Motor neuron (in vitro differentiated cells): ENCODE results near the gene VAMP2. TPM values are rescaled to one million over a fixed set of nuclear protein-coding genes. Genes with fewer than 3 reads are reported as not detected.
A peak's percentile ranks its signal among the peaks of the same experiment; 100 is the strongest.

ENCODE experiments used
- ATAC-seq, 8 experiments: fragments of 200-7000 bp; cut with Tn5 transposase; replicated peaks in 6 of 8; 2 replicates each; pipeline ENCODE4 v1.8.0; 2021; ENCODE audit warnings: mild to moderate bottlenecking in 8 of 8, moderate library complexity in 8 of 8
- H3K27ac ChIP-seq, 2 donors: fragments of 250-450 bp; sonication (Bioruptor Pico); 2 replicates each; pipeline ENCODE4 v1.9.0; 2021; ENCODE audit warnings: antibody characterized with exemption in 2 of 2, mild to moderate bottlenecking in 2 of 2, moderate library complexity in 1 of 2
- H3K4me1 ChIP-seq, 2 donors: fragments of 250-450 bp; sonication (Bioruptor Pico); replicated peaks in 1 of 2; 2 replicates each; pipeline ENCODE4 v1.6.1; 2021; ENCODE audit warnings: antibody characterized with exemption in 2 of 2, mild to moderate bottlenecking in 2 of 2, moderate library complexity in 1 of 2
- H3K4me3 ChIP-seq, 5 donors: fragments of 250-450 bp; sonication (Bioruptor Pico); 2 replicates each; pipeline ENCODE4 v1.9.0; 2021; ENCODE audit warnings: antibody characterized with exemption in 5 of 5, mild to moderate bottlenecking in 5 of 5, moderate library complexity in 4 of 5
- WGBS, 10 experiments: fragments of 450-650 bp; shearing (Covaris generic); methylation state at CpG; one replicate each; pipeline ENCODE4 v1.0.0; 2022; 5-methylcytosine and 5-hydroxymethylcytosine counted together
- in situ Hi-C, 9 experiments: fragments of 400-800 bp; cut with MboI; loops; one replicate each; pipeline ENCODE4 v1.15.0; 2021; ENCODE audit warnings: low sequenced_read_pairs in 9 of 9, low pct_unique_long_range_greater_than_20kb in 2 of 9; ENCODE audit not compliant: unreplicated experiment in 9 of 9
- total RNA-seq, 8 experiments: library from RNA; unstranded; fragments of 300-600 nt; gene quantifications; 2 replicates each; pipeline versions ENCODE4 v1.2.3 to v1.2.4, GENCODE V29; 2022

VAMP2 gene
- total RNA-seq = 100 to 1,000 TPM in 1 of 8 experiments, 10 to 100 TPM in 6, 1 to 10 TPM in 1; 8.3 to 148 (median 39.3) TPM

- peak within 1 kb of the TSS; percentile 62 to 100 (median 99) for H3K4me3 ChIP-seq
- in situ Hi-C loops = no loop called here
- 0 to 3% methylated on average over 5 to 6 of the region's 75 CpGs; no CpG with 5 or more reads in 8 of the 10 experiments for WGBS, 10 experiments
- peak within 1 kb of the TSS; percentile 99 to 100 for H3K27ac ChIP-seq
- peak; percentile 53 to 76 (median 63) for ATAC-seq
- H3K4me1 ChIP-seq = peaks cover 18 to 30% of the 10 kb centered on the region in 2 donors
Observed at GRCh38 chr17:8162233-8162996, at the start of gene VAMP2. Gene VAMP2, minus strand, starts transcription at chr17:8162948. Its CDS starts 69 bp downstream, at chr17:8162879.

GRCh38 chr17:8210761-8211458, 48.2 kb upstream of the VAMP2 start:
- H3K27ac ChIP-seq = peak overlapping the region in 1 of 2 donors; percentile 8
- peak; percentile 34 to 63 (median 46) for ATAC-seq
- peak overlapping the region; percentile 30 to 51 (median 39) for H3K4me3 ChIP-seq
- 7 to 69% (median 31%) methylated on average over 3 to 18 of the region's 22 CpGs for WGBS, 10 experiments
- no peaks in the 10 kb centered on the region for H3K4me1 ChIP-seq
- in situ Hi-C loops = no loop called here

GRCh38 chr17:8209907-8210760, 47.4 kb upstream of the VAMP2 start, which contains the start of gene AURKB:
Gene AURKB, minus strand, starts transcription at chr17:8210575. Its CDS starts 351 bp downstream, at chr17:8210224.
- Histone ChIP-seq H3K4me1 (no peaks in the 10 kb centered on the region), H3K27ac (peak within 1 kb of the TSS in 1 of 2 donors; percentile 58), H3K4me3 (peak within 1 kb of the TSS; percentile 30 to 51 (median 39))
- in situ Hi-C loops = no loop called here
- ATAC-seq = peak; percentile 98 to 100 (median 99)
- WGBS, 10 experiments = 0 to 6% (median 0%) methylated on average over 2 to 23 of the region's 46 CpGs

- WGBS, 10 experiments = 93 to 100% (median 94%) methylated on average over 3 to 8 of the region's 12 CpGs; no CpG with 5 or more reads in 7 of the 10 experiments
- H3K4me3 ChIP-seq = no peak overlapping the region
- no peak for ATAC-seq
- H3K27ac ChIP-seq = no peak overlapping the region
- in situ Hi-C loops = no loop called here
- H3K4me1 ChIP-seq = no peaks in the 10 kb centered on the region
Observed at GRCh38 chr17:8206536-8206935, 43.8 kb upstream of the VAMP2 start.

- in situ Hi-C loops = no loop called here
- WGBS, 10 experiments = 90 to 100% (median 100%) methylated on average over 1 to 3 of the region's 19 CpGs; no CpG with 5 or more reads in 7 of the 10 experiments
- H3K4me3 ChIP-seq = no peak overlapping the region
- ATAC-seq = no peak
- H3K4me1 ChIP-seq = no peaks in the 10 kb centered on the region
- no peak overlapping the region for H3K27ac ChIP-seq
Observed at GRCh38 chr17:8204761-8205555, 42.2 kb upstream of the VAMP2 start.

- peak overlapping the region; percentile 29 to 40 (median 38) for H3K4me3 ChIP-seq
- peak overlapping the region; percentile 74 to 85 for H3K27ac ChIP-seq
- H3K4me1 ChIP-seq = peaks cover 7 to 16% of the 10 kb centered on the region in 2 donors
- WGBS, 10 experiments = 0 to 50% (median 8%) methylated on average over 1 to 8 of the region's 12 CpGs
- peak in 6 of 8 experiments; percentile 16 to 66 (median 60) for ATAC-seq
- in situ Hi-C loops = no loop called here
Observed at GRCh38 chr17:8192070-8192815, 29.5 kb upstream of the VAMP2 start.

GRCh38 chr17:8190506-8190905, 27.8 kb upstream of the VAMP2 start:
- H3K4me3 ChIP-seq = peak overlapping the region; percentile 78 to 99 (median 85)
- peaks cover 7 to 16% of the 10 kb centered on the region in 2 donors for H3K4me1 ChIP-seq
- WGBS, 10 experiments = 6 to 90% (median 40%) methylated on average over 2 to 6 of the region's 6 CpGs; no CpG with 5 or more reads in 2 of the 10 experiments
- H3K27ac ChIP-seq = peak overlapping the region; percentile 1 to 45
- in situ Hi-C loops = no loop called here
- no peak for ATAC-seq

GRCh38 chr17:8189711-8190477, 27.1 kb upstream of the VAMP2 start, which contains the start of gene BORCS6:
Gene BORCS6, minus strand, starts transcription at chr17:8190180. Its CDS starts 40 bp downstream, at chr17:8190140.
- Histone ChIP-seq H3K4me1 (peaks cover 7 to 16% of the 10 kb centered on the region in 2 donors), H3K27ac (peak within 1 kb of the TSS; percentile 83 to 87), H3K4me3 (peak within 1 kb of the TSS; percentile 78 to 99 (median 85))
- in situ Hi-C loops = no loop called here
- peak; percentile 46 to 64 (median 58) for ATAC-seq
- WGBS, 10 experiments = 0 to 2% (median 0%) methylated on average over 1 to 10 of the region's 70 CpGs; no CpG with 5 or more reads in 6 of the 10 experiments

GRCh38 chr17:8189041-8189710, 26.4 kb upstream of the VAMP2 start:
- peak overlapping the region; percentile 83 to 87 for H3K27ac ChIP-seq
- WGBS, 10 experiments = 10 to 42% (median 40%) methylated on average over 2 to 3 of the region's 67 CpGs; no CpG with 5 or more reads in 7 of the 10 experiments
- peaks cover 7 to 16% of the 10 kb centered on the region in 2 donors for H3K4me1 ChIP-seq
- no peak for ATAC-seq
- in situ Hi-C loops = no loop called here
- peak overlapping the region; percentile 78 to 99 (median 85) for H3K4me3 ChIP-seq

GRCh38 chr17:8188263-8188839, 25.6 kb upstream of the VAMP2 start:
- 40 to 41% methylated on average over 4 to 5 of the region's 12 CpGs; no CpG with 5 or more reads in 8 of the 10 experiments for WGBS, 10 experiments
- in situ Hi-C loops = no loop called here
- Histone ChIP-seq H3K4me1 (peaks cover 7 to 16% of the 10 kb centered on the region in 2 donors), H3K4me3 (peak overlapping the region; percentile 78 to 99 (median 85)), H3K27ac (no peak overlapping the region)
- ATAC-seq = no peak
